ENCODE data around the gene ZBTB26. TPM values are rescaled to one million over a fixed set of nuclear protein-coding genes. Genes with fewer than 3 reads are reported as not detected.

Gene ZBTB26
- total and polyA plus RNA-seq, 2 donors (not counting 1 experiment from before 2014, with no cell fraction given): 4.7 to 16.4 TPM

DNA sequence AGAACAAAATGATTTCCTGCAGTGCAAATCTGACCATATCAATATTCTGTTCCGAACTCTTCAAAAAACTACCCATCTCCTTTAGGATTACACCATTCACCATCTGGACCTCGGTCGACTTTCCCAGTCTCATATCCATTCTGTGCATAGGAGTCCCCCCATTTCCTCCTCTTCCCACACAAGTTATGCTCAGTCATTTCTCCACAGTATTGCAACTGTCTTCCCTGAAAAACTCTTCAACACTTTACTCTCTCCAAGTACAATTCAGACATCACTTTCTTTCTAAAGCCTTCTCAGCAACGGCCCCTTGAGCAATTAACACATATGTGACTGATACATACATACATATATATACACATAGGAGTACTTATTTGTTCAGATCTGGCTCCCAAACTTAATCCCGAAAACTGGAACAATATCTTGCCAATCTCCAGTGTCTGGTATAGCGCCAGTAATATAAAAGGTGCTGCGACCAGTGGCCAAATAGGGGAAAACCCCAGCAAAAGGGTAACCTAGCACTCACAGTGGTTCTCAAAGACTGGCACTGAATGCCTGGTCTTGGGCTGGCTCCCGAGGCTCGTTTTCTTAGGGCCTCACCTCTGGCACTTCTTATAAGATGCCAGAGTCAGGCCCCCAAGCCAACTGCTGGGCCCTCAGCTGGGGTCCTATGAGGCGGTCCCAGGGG, 629 bp downstream of the ZBTB26 start:
- no peaks in the 10 kb centered on the region for H4K20me1 ChIP-seq (ENCODE audit: control insufficient read depth, insufficient read depth, low read length, poor library complexity, severe bottlenecking)
- no peak overlapping the region for H3K27ac Mint-ChIP-seq
- intact Hi-C loops (cut with micrococcal nuclease): loop anchor here (1.0 to 2.0 kb wide), 3 partner anchors 10 to 26 kb away; partner anchors contain the start of genes RC3H2 and ZBTB6
- no peaks in the 10 kb centered on the region for H3K9me3 Mint-ChIP-seq (ENCODE audit: insufficient read depth)
- no peaks in the 10 kb centered on the region for H3K27me3 ChIP-seq (replicated peaks in 1 of 4; ENCODE audit: control extremely low read depth in 1 of 4, control insufficient read depth in 3 of 4, insufficient read depth in 4 of 4, low read length in 3 of 4)
- H3K27me3 Mint-ChIP-seq: no peaks in the 10 kb centered on the region
- ChIA-PET POLR2A (interaction anchor here (1.4 to 3.1 kb wide), 4 partner anchors 10 to 26 kb away, joined by 9 to 34 read pairs (median 16); partner anchors contain the start of genes RABGAP1, RC3H2 and ZBTB6), CTCF (interaction anchor here (1.1 to 1.7 kb wide), 5 partner anchors 10 to 61 kb away, joined by 3 to 10 read pairs (median 4); partner anchors contain the start of genes RABGAP1, RC3H2 and ZBTB6)
- H2AFZ ChIP-seq (ENCODE audit: insufficient read depth, low read depth, low read length, poor library complexity, severe bottlenecking): peak overlapping the region; percentile 91
- peak overlapping the region; percentile 85 for H3K4me2 ChIP-seq (replicated peaks; ENCODE audit: low read depth, low read length, poor library complexity, severe bottlenecking)
- no peaks in the 10 kb centered on the region for H3K9me3 ChIP-seq (ENCODE audit: control extremely low read depth in 1 of 3, control insufficient read depth in 2 of 3, insufficient read depth in 1 of 3, low read length in 2 of 3)
- H3K79me2 ChIP-seq (ENCODE audit: control insufficient read depth, insufficient read depth, low read length): peaks cover 47% of the 10 kb centered on the region
- peaks cover 0 to 5% of the 10 kb centered on the region in 2 experiments for H3K36me3 ChIP-seq (replicated peaks in 1 of 2; ENCODE audit: control extremely low read depth in 1 of 2, control insufficient read depth in 1 of 2, extremely low read depth in 1 of 2, insufficient read depth in 2 of 2, low read length in 1 of 2)
- H3K4me1 ChIP-seq (ENCODE audit: control insufficient read depth in 2 of 2, insufficient read depth in 2 of 2, low read length in 2 of 2): peaks cover 19 to 24% of the 10 kb centered on the region in 2 donors
- H3K4me3 Mint-ChIP-seq: no peak overlapping the region
- H3K9ac ChIP-seq (ENCODE audit: low read length): peak overlapping the region; percentile 88
- peak overlapping the region; percentile 75 to 93 for H3K27ac ChIP-seq (ENCODE audit: low read length in 2 of 2)
- WGBS (ENCODE audit: insufficient coverage): 32% methylated on average over 9 of the region's 10 CpGs
- H3K4me3 ChIP-seq (ENCODE audit: control extremely low read depth in 1 of 5, extremely low read depth in 1 of 5, insufficient read depth in 1 of 5, low read depth in 2 of 5, low read length in 4 of 5): peak overlapping the region; percentile 72 to 96 (median 91)
- ATAC-seq (ENCODE audit: low read depth): peak; percentile 2
- no peak for DNase-seq
- H3K4me1 Mint-ChIP-seq: peaks cover 21% of the 10 kb centered on the region
- TF ChIP-seq, protein P1, sequence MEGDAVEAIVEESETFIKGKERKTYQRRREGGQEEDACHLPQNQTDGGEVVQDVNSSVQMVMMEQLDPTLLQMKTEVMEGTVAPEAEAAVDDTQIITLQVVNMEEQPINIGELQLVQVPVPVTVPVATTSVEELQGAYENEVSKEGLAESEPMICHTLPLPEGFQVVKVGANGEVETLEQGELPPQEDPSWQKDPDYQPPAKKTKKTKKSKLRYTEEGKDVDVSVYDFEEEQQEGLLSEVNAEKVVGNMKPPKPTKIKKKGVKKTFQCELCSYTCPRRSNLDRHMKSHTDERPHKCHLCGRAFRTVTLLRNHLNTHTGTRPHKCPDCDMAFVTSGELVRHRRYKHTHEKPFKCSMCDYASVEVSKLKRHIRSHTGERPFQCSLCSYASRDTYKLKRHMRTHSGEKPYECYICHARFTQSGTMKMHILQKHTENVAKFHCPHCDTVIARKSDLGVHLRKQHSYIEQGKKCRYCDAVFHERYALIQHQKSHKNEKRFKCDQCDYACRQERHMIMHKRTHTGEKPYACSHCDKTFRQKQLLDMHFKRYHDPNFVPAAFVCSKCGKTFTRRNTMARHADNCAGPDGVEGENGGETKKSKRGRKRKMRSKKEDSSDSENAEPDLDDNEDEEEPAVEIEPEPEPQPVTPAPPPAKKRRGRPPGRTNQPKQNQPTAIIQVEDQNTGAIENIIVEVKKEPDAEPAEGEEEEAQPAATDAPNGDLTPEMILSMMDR (IDR thresholded peaks at IDR 0.05): no peak
- no peak for TF ChIP-seq EZH2 (IDR thresholded peaks at IDR 0.05; ENCODE audit: borderline replicate concordance, insufficient read depth, low read depth, low read length, poor library complexity, severe bottlenecking)
